Measurements from ENCODE around the gene ENOX2. TPM values are rescaled to one million over a fixed set of nuclear protein-coding genes. Genes with fewer than 3 reads are reported as not detected.

The ENOX2 gene
- total and polyA plus RNA-seq, 2 of the 13 experiments (the other 11 are each of a cell fraction or from before 2014, with no cell fraction given) = 5.9 to 8.5 TPM

GRCh38 chrX:130771648-130772047, 131.4 kb downstream of the ENOX2 start:
- BruUV-seq (replicated peaks) = no TSS peak
- WGBS (ENCODE audit: low lambda C conversion rate) = 63% methylated on average over 1 of the region's 1 CpG
- Histone ChIP-seq H4K20me1 (ENCODE audit: insufficient read depth, low read length) (no peaks in the 10 kb centered on the region), H3K36me3 (replicated peaks in 1 of 2; ENCODE audit: control insufficient read depth in 1 of 2, insufficient read depth in 2 of 2, low read length in 2 of 2) (no peaks in the 10 kb centered on the region), H3K27ac (ENCODE audit: extremely low read length, insufficient read depth, low read length) (no peak overlapping the region), H3K4me1 (ENCODE audit: insufficient read depth, low read length) (peaks cover 9% of the 10 kb centered on the region; the same call in 1 of the 2 replicates), H3K79me2 (ENCODE audit: insufficient read depth, low read length) (no peaks in the 10 kb centered on the region), H3K9ac (ENCODE audit: insufficient read depth, low read depth, low read length) (no peak overlapping the region), H3K27me3 (ENCODE audit: control insufficient read depth in 1 of 2, insufficient read depth in 2 of 2, low read length in 2 of 2) (no peaks in the 10 kb centered on the region), H3K9me3 (ENCODE audit: low read length) (no peaks in the 10 kb centered on the region), H3K4me3 (replicated peaks in 1 of 3; ENCODE audit: insufficient read depth in 1 of 3, low read depth in 2 of 3, low read length in 3 of 3) (no peak overlapping the region), H2AFZ (ENCODE audit: low read length) (no peak overlapping the region), H3K4me2 (ENCODE audit: low read depth, low read length) (no peak overlapping the region)
- ATAC-seq = no peak
- DNase-seq (ENCODE audit: low spot score) = no peak
- CTCF ChIA-PET (ENCODE audit: low intra/inter-chr PET ratio, low total read pairs) = no interaction called here
- POLR2A ChIA-PET = no interaction called here
- FAIRE-seq = no peak
- intact Hi-C loops (cut with micrococcal nuclease; ENCODE audit: unreplicated experiment) = no loop called here
- in situ Hi-C loops (cut with HindIII; ENCODE audit: extremely low pct_ligation_motif_present, low pct_unique_long_range_greater_than_20kb) = no loop called here
- TF ChIP-seq, protein P1, sequence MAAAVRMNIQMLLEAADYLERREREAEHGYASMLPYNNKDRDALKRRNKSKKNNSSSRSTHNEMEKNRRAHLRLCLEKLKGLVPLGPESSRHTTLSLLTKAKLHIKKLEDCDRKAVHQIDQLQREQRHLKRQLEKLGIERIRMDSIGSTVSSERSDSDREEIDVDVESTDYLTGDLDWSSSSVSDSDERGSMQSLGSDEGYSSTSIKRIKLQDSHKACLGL (CRISPR knock-in tag; IDR thresholded peaks at IDR 0.05) = no peak
- TF ChIP-seq ZNF737 (CRISPR knock-in tag; IDR thresholded peaks at IDR 0.05; ENCODE audit: borderline replicate concordance) (no peak), TCF7L2 (IDR thresholded peaks at IDR 0.05; ENCODE audit: low read depth, low read length) (no peak), ZNF589 (CRISPR knock-in tag; conservative IDR thresholded peaks at IDR 0.05) (no peak), ZNF607 (CRISPR knock-in tag; IDR thresholded peaks at IDR 0.05; ENCODE audit: borderline replicate concordance) (no peak), HES4 (CRISPR knock-in tag; IDR thresholded peaks at IDR 0.05; ENCODE audit: borderline replicate concordance) (no peak), DNMT1 (CRISPR knock-in tag; IDR thresholded peaks at IDR 0.05) (no peak), RXRB (CRISPR knock-in tag; IDR thresholded peaks at IDR 0.05; ENCODE audit: borderline replicate concordance) (no peak), PCBP2 (optimal IDR thresholded peaks at IDR 0.05; ENCODE audit: low read depth, low read length, poor library complexity, severe bottlenecking) (no peak), THYN1 (CRISPR knock-in tag; IDR thresholded peaks at IDR 0.05; ENCODE audit: borderline replicate concordance, low read depth) (no peak), KIAA2018 (CRISPR knock-in tag; IDR thresholded peaks at IDR 0.05; ENCODE audit: borderline replicate concordance) (no peak), ATF4 (CRISPR knock-in tag; IDR thresholded peaks at IDR 0.05) (no peak)
- TF ChIP-seq, protein P2, sequence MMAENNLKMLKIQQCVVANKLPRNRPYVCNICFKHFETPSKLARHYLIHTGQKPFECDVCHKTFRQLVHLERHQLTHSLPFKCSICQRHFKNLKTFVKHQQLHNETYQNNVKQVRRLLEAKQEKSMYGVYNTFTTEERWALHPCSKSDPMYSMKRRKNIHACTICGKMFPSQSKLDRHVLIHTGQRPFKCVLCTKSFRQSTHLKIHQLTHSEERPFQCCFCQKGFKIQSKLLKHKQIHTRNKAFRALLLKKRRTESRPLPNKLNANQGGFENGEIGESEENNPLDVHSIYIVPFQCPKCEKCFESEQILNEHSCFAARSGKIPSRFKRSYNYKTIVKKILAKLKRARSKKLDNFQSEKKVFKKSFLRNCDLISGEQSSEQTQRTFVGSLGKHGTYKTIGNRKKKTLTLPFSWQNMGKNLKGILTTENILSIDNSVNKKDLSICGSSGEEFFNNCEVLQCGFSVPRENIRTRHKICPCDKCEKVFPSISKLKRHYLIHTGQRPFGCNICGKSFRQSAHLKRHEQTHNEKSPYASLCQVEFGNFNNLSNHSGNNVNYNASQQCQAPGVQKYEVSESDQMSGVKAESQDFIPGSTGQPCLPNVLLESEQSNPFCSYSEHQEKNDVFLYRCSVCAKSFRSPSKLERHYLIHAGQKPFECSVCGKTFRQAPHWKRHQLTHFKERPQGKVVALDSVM (CRISPR knock-in tag; IDR thresholded peaks at IDR 0.05) = no peak

All from HepG2 (cell line).